ENCODE results near the gene IL10RA. TPM values are rescaled to one million over a fixed set of nuclear protein-coding genes. Genes with fewer than 3 reads are reported as not detected.

IL10RA gene
- total and polyA plus RNA-seq, 4 donors, result 2.3 to 11.6 (median 9.2) TPM

DNA sequence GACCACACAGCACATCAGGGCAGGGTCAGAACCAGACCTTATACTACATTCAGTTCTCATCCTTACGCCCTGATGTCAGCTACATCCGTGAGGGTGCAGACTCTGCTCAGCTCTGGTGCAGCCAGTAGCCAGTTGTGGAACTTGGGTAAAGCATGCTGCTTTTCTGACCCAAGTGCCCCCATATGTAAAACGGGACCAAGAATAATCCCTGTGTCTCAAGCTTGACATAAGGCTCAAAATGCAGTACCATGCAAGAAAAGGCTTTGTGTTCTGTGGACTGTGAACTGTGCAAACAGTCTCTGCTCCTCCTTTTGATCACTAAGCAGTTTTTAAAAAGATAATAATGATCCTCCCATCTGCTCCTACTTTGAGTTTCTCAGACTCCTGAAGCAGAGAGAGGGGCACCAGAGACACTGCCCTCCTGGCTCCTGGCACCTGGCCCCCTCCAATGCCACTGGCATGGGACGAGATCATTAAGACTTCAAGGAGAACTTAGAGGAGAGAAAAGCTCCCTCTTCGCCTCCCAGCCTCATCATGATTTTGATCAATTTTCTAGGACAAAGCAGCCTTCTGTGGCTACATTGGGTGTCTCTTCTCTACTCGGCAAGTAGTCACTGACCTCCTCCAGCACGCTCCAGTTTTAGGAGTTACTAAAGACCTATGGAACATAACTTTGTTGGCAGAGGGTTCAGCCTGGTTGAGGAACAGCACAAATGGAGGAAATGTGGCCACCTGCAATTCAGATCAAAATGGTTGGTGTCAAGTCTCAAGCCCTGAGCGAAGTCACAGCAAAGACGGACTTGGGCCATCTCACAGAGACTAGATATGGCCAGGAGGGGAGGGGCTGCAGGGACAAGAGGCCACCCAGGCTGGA, 23.9 kb downstream of the IL10RA start:
- Histone ChIP-seq H3K9me3 (ENCODE audit: control insufficient read depth in 4 of 4, low read length in 3 of 4) (no peaks in the 10 kb centered on the region), H3K4me1 (ENCODE audit: control insufficient read depth in 4 of 4, insufficient read depth in 4 of 4, low read length in 3 of 4) (peaks cover 0 to 2% (median 0%) of the 10 kb centered on the region in 4 donors), H3K9ac (ENCODE audit: low read depth in 1 of 2, low read length in 2 of 2) (no peak overlapping the region), H3K36me3 (ENCODE audit: control insufficient read depth in 4 of 4, insufficient read depth in 3 of 4, low read depth in 1 of 4, low read length in 3 of 4) (no peaks in the 10 kb centered on the region), H3K27ac (ENCODE audit: low read depth in 1 of 2, low read length in 2 of 2) (peak overlapping the region; percentile 8 to 27), H3K4me3 (ENCODE audit: low read depth in 1 of 3, low read length in 3 of 3) (no peak overlapping the region), H3K27me3 (ENCODE audit: control insufficient read depth in 4 of 4, insufficient read depth in 4 of 4, low read length in 3 of 4) (no peaks in the 10 kb centered on the region)
- TF ChIP-seq HNF4A (conservative IDR thresholded peaks at IDR 0.05) (no peak), JUND (IDR thresholded peaks at IDR 0.05) (no peak), RXRA (IDR thresholded peaks at IDR 0.05) (no peak), FOXA2 (IDR thresholded peaks at IDR 0.05) (no peak), HNF4G (IDR thresholded peaks at IDR 0.05) (no peak), GABPA (IDR thresholded peaks at IDR 0.05 in 1 of 2, conservative IDR thresholded peaks at IDR 0.05 in 1 of 2) (no peak), TAF1 (conservative IDR thresholded peaks at IDR 0.05) (no peak), FOXA1 (IDR thresholded peaks at IDR 0.05) (no peak), NR2F2 (IDR thresholded peaks at IDR 0.05) (no peak)
- TF ChIP-seq, protein P1, sequence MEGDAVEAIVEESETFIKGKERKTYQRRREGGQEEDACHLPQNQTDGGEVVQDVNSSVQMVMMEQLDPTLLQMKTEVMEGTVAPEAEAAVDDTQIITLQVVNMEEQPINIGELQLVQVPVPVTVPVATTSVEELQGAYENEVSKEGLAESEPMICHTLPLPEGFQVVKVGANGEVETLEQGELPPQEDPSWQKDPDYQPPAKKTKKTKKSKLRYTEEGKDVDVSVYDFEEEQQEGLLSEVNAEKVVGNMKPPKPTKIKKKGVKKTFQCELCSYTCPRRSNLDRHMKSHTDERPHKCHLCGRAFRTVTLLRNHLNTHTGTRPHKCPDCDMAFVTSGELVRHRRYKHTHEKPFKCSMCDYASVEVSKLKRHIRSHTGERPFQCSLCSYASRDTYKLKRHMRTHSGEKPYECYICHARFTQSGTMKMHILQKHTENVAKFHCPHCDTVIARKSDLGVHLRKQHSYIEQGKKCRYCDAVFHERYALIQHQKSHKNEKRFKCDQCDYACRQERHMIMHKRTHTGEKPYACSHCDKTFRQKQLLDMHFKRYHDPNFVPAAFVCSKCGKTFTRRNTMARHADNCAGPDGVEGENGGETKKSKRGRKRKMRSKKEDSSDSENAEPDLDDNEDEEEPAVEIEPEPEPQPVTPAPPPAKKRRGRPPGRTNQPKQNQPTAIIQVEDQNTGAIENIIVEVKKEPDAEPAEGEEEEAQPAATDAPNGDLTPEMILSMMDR (IDR thresholded peaks at IDR 0.05; ENCODE audit: low read depth, low read length, missing input control), result no peak
- TF ChIP-seq, protein P2, sequence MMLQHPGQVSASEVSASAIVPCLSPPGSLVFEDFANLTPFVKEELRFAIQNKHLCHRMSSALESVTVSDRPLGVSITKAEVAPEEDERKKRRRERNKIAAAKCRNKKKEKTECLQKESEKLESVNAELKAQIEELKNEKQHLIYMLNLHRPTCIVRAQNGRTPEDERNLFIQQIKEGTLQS (IDR thresholded peaks at IDR 0.05), result no peak
- TF ChIP-seq, protein P3, sequence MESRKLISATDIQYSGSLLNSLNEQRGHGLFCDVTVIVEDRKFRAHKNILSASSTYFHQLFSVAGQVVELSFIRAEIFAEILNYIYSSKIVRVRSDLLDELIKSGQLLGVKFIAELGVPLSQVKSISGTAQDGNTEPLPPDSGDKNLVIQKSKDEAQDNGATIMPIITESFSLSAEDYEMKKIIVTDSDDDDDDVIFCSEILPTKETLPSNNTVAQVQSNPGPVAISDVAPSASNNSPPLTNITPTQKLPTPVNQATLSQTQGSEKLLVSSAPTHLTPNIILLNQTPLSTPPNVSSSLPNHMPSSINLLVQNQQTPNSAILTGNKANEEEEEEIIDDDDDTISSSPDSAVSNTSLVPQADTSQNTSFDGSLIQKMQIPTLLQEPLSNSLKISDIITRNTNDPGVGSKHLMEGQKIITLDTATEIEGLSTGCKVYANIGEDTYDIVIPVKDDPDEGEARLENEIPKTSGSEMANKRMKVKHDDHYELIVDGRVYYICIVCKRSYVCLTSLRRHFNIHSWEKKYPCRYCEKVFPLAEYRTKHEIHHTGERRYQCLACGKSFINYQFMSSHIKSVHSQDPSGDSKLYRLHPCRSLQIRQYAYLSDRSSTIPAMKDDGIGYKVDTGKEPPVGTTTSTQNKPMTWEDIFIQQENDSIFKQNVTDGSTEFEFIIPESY (IDR thresholded peaks at IDR 0.05), result no peak
- TF ChIP-seq, protein P4, sequence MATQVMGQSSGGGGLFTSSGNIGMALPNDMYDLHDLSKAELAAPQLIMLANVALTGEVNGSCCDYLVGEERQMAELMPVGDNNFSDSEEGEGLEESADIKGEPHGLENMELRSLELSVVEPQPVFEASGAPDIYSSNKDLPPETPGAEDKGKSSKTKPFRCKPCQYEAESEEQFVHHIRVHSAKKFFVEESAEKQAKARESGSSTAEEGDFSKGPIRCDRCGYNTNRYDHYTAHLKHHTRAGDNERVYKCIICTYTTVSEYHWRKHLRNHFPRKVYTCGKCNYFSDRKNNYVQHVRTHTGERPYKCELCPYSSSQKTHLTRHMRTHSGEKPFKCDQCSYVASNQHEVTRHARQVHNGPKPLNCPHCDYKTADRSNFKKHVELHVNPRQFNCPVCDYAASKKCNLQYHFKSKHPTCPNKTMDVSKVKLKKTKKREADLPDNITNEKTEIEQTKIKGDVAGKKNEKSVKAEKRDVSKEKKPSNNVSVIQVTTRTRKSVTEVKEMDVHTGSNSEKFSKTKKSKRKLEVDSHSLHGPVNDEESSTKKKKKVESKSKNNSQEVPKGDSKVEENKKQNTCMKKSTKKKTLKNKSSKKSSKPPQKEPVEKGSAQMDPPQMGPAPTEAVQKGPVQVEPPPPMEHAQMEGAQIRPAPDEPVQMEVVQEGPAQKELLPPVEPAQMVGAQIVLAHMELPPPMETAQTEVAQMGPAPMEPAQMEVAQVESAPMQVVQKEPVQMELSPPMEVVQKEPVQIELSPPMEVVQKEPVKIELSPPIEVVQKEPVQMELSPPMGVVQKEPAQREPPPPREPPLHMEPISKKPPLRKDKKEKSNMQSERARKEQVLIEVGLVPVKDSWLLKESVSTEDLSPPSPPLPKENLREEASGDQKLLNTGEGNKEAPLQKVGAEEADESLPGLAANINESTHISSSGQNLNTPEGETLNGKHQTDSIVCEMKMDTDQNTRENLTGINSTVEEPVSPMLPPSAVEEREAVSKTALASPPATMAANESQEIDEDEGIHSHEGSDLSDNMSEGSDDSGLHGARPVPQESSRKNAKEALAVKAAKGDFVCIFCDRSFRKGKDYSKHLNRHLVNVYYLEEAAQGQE (IDR thresholded peaks at IDR 0.05), result no peak
- TF ChIP-seq, protein P5, sequence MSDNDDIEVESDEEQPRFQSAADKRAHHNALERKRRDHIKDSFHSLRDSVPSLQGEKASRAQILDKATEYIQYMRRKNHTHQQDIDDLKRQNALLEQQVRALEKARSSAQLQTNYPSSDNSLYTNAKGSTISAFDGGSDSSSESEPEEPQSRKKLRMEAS (IDR thresholded peaks at IDR 0.05), result no peak
- 77% methylated on average over 9 of the region's 9 CpGs for WGBS
- no peak for DNase-seq (ENCODE audit: low spot score)

All from liver (tissue), 9 donors.